DMS53 treated with DMSO at 0.1 percent for 48 hours (cell line): ENCODE results near the gene PRKX.
"Not testable (repeated sequence)": the region's sequence is repeated elsewhere in the genome, so short reads cannot be mapped to it uniquely, and the experiment has no call there.

ENCODE experiments used
- DNase-seq: peaks from one replicate; lab custom pipeline; 2025; ENCODE audit not compliant: unreplicated experiment; lab: John Stamatoyannopoulos, UW

PRKX gene

GRCh38 chrX:3663576-3664250, 49.7 kb downstream of the PRKX start:
- DNase-seq, result not testable (repeated sequence)

GRCh38 chrX:3659761-3660160, 53.7 kb downstream of the PRKX start:
- DNase-seq, result no peak

- no peak for DNase-seq
These were observed 58.3 kb downstream of the PRKX start for GRCh38 chrX:3655181-3655580.

- no peak for DNase-seq
These were observed 60.3 kb downstream of the PRKX start for GRCh38 chrX:3653111-3653510.

GRCh38 chrX:3651277-3651676, 62.2 kb downstream of the PRKX start:
- no peak for DNase-seq

- no peak for DNase-seq
These were observed 65.4 kb downstream of the PRKX start for GRCh38 chrX:3648084-3648483.

GRCh38 chrX:3639858-3640631, 73.4 kb downstream of the PRKX start:
- DNase-seq, result not testable (repeated sequence)

GRCh38 chrX:3639236-3639635, 74.2 kb downstream of the PRKX start:
- no peak for DNase-seq

GRCh38 chrX:3638280-3638873, 75.1 kb downstream of the PRKX start:
- no peak for DNase-seq

- DNase-seq, result no peak
These were observed 76.6 kb downstream of the PRKX start for GRCh38 chrX:3636803-3637202.

- DNase-seq, result no peak
These were observed 82.3 kb downstream of the PRKX start for GRCh38 chrX:3631196-3631595.

- DNase-seq, result no peak
These were observed 85.9 kb downstream of the PRKX start for GRCh38 chrX:3627594-3627993.

- no peak for DNase-seq
These were observed 92.0 kb downstream of the PRKX start for GRCh38 chrX:3621414-3621813.

GRCh38 chrX:3611744-3612143, 101.7 kb downstream of the PRKX start:
- DNase-seq, result not testable (repeated sequence)

GRCh38 chrX:3609810-3610209, 103.6 kb downstream of the PRKX start:
- no peak for DNase-seq

GRCh38 chrX:3603026-3603661, 110.3 kb downstream of the PRKX start:
- no peak for DNase-seq

GRCh38 chrX:3599802-3600430, 113.5 kb downstream of the PRKX start:
- DNase-seq, result no peak

- DNase-seq, result no peak
These were observed 114.7 kb downstream of the PRKX start for GRCh38 chrX:3598709-3599108.

- no peak for DNase-seq
These were observed 115.3 kb downstream of the PRKX start for GRCh38 chrX:3598046-3598605.

GRCh38 chrX:3592184-3592583, 121.3 kb downstream of the PRKX start:
- no peak for DNase-seq

- no peak for DNase-seq
These were observed 124.0 kb downstream of the PRKX start for GRCh38 chrX:3589474-3589873.
